Panc1 (cell line): Measurements from ENCODE around the gene ATP6V1G1. TPM values are rescaled to one million over a fixed set of nuclear protein-coding genes. Genes with fewer than 3 reads are reported as not detected.

Experiments used
- ATAC-seq: fragments of 200-7000 bp; cut with Tn5 transposase; 2 replicates; pipeline ENCODE4 v1.9.1; 2020; ENCODE audit warnings: mild to moderate bottlenecking, moderate library complexity
- BruUV-seq: library from RNA; stranded (reverse); fragments of 400-500 nt; replicated peaks from 2 replicates; lab custom pipeline; 2021; lab: Mats Ljungman, UMichigan
- CTCF ChIA-PET: fragments of 300-600 bp; sonication (Branson Sonifier 250); formaldehyde crosslinking; loops from one replicate; lab custom pipeline; 2022; ENCODE audit warnings: antibody characterized with exemption; lab: Charles Lee
- POLR2A ChIA-PET: fragments of 300-600 bp; sonication (Branson Sonifier 250); formaldehyde crosslinking; loops from one replicate; lab custom pipeline; 2022; ENCODE audit warnings: antibody characterized with exemption; lab: Charles Lee
- DNase-seq: peaks from one replicate; pipeline ENCODE4 v3.0.0-alpha.2; 2010; ENCODE audit warnings: low read depth, low spot score
- H3K27ac ChIP-seq: 2 replicates; pipeline ENCODE4 v1.5.1; 2011; ENCODE audit warnings: mild to moderate bottlenecking, low read length, inconsistent platforms
- H3K27me3 ChIP-seq: fragments of 200-500 bp; sonication (Bioruptor generic); 2 replicates; pipeline ENCODE4 v1.6.0; 2014; ENCODE audit warnings: low read length, inconsistent platforms; ENCODE audit not compliant: control insufficient read depth, insufficient read depth
- H3K36me3 ChIP-seq: fragments of 200-500 bp; sonication (Bioruptor generic); 2 replicates; pipeline ENCODE4 v1.5.1; 2014; ENCODE audit warnings: inconsistent platforms, mild to moderate bottlenecking, low read length, moderate library complexity; ENCODE audit not compliant: control insufficient read depth, insufficient read depth
- H3K4me1 ChIP-seq: 2 replicates; pipeline ENCODE4 v1.5.1; 2011; ENCODE audit warnings: inconsistent platforms, mild to moderate bottlenecking, low read length, moderate library complexity; ENCODE audit not compliant: control insufficient read depth, insufficient read depth
- H3K4me3 ChIP-seq, 2 experiments: 2 replicates each; pipeline ENCODE4 v1.5.1; 2011 to 2012; ENCODE audit warnings: low read depth in 2 of 2, low read length in 2 of 2, mild to moderate bottlenecking in 2 of 2, inconsistent platforms in 1 of 2, moderate library complexity in 1 of 2
- H3K9me3 ChIP-seq: fragments of 200-500 bp; sonication (Bioruptor generic); 2 replicates; pipeline ENCODE4 v1.5.1; 2014; ENCODE audit warnings: low read depth, mild to moderate bottlenecking, inconsistent platforms, low read length, moderate library complexity; ENCODE audit not compliant: control insufficient read depth, insufficient read depth
- CTCF ChIP-seq: fragments of 450-650 bp; IDR thresholded peaks from 2 replicates; pipeline ENCODE4 v1.5.1; 2017; ENCODE audit warnings: mild to moderate bottlenecking
- POLR2AphosphoS5 ChIP-seq: IDR thresholded peaks from 2 replicates; pipeline ENCODE4 v1.6.1; 2012; ENCODE audit warnings: mild to moderate bottlenecking, low read depth, low read length, moderate library complexity
- REST ChIP-seq, 2 experiments: IDR thresholded peaks; 2 replicates each; pipeline ENCODE4 v1.6.1; 2011 to 2012; ENCODE audit warnings: low read depth in 2 of 2, control low read depth in 1 of 2, low read length in 1 of 2, mild to moderate bottlenecking in 1 of 2, moderate library complexity in 1 of 2; ENCODE audit not compliant: insufficient read depth in 1 of 2
- SIN3A ChIP-seq: IDR thresholded peaks from 2 replicates; pipeline ENCODE4 v1.6.1; 2012; ENCODE audit warnings: low read depth, mild to moderate bottlenecking, low read length, moderate library complexity, borderline replicate concordance; ENCODE audit not compliant: insufficient read depth
- TCF7L2 ChIP-seq: IDR thresholded peaks from 2 replicates; pipeline ENCODE4 v1.6.1; 2011; ENCODE audit warnings: mild to moderate bottlenecking, low read depth, low read length, inconsistent platforms
- in situ Hi-C: cut with HindIII; loops from 2 replicates; pipeline ENCODE4 v1.10.0; 2016; ENCODE audit warnings: low sequenced_read_pairs, low pct_unique_long_range_greater_than_20kb
- intact Hi-C: fragments of 100-400 bp; cut with micrococcal nuclease; formaldehyde crosslinking; loops from one replicate; pipeline ENCODE4 v1.10.0; 2022; ENCODE audit not compliant: unreplicated experiment
- total RNA-seq: library from RNA; stranded (reverse); gene quantifications from one replicate; pipeline ENCODE4 v1.2.1, GENCODE V29; 2021; ENCODE audit not compliant: unreplicated experiment

ATP6V1G1 gene
- total RNA-seq, 1 experiment from 2014 or later: 71.8 TPM

- intact Hi-C loops (no loop called here), in situ Hi-C loops (no loop called here)
- no peaks in the 10 kb centered on the region for H3K9me3 ChIP-seq
- DNase-seq (no peak), ATAC-seq (no peak)
- POLR2A ChIA-PET: interaction anchor here (0.6 kb wide), 1 partner anchor 196 kb away, joined by 5 read pairs; no protein-coding TSS in a partner anchor
- H3K4me1 ChIP-seq: no peaks in the 10 kb centered on the region
- CTCF ChIA-PET: interaction anchor here (0.6 kb wide), 1 partner anchor 19 kb away, joined by 5 read pairs; no protein-coding TSS in a partner anchor
- no peaks in the 10 kb centered on the region for H3K36me3 ChIP-seq
- no peaks in the 10 kb centered on the region for H3K27me3 ChIP-seq
- TF ChIP-seq TCF7L2: no peak
- no peak for TF ChIP-seq REST (IDR thresholded peaks at IDR 0.05; ENCODE audit: insufficient read depth in 1 of 2, low read depth in 2 of 2, low read length in 1 of 2)
- TF ChIP-seq POLR2AphosphoS5: no peak
- no peak for TF ChIP-seq CTCF
- no peak for TF ChIP-seq SIN3A
- H3K4me3 ChIP-seq: no peak overlapping the region
- no peak overlapping the region for H3K27ac ChIP-seq
- BruUV-seq: no TSS peak
These were observed 47.7 kb upstream of the ATP6V1G1 start for GRCh38 chr9:114539701-114540380.

GRCh38 chr9:114545055-114545454 lies 42.5 kb upstream of the ATP6V1G1 start:
- Histone ChIP-seq H3K27me3 (no peaks in the 10 kb centered on the region), H3K4me1 (no peaks in the 10 kb centered on the region), H3K9me3 (no peaks in the 10 kb centered on the region), H3K27ac (no peak overlapping the region), H3K36me3 (no peaks in the 10 kb centered on the region), H3K4me3 (no peak overlapping the region)
- in situ Hi-C loops: no loop called here
- ChIA-PET POLR2A (no interaction called here), CTCF (no interaction called here)
- TF ChIP-seq POLR2AphosphoS5: no peak
- no peak for TF ChIP-seq CTCF
- no peak for TF ChIP-seq TCF7L2
- TF ChIP-seq REST (IDR thresholded peaks at IDR 0.05; ENCODE audit: insufficient read depth in 1 of 2, low read depth in 2 of 2, low read length in 1 of 2): no peak
- TF ChIP-seq SIN3A: no peak
- DNase-seq: no peak
- no TSS peak for BruUV-seq
- ATAC-seq: no peak
- intact Hi-C loops: no loop called here
